Subcutaneous adipose tissue (tissue), 4 donors: Measurements from ENCODE around the gene LDLRAD4. TPM values are rescaled to one million over a fixed set of nuclear protein-coding genes. Genes with fewer than 3 reads are reported as not detected.

Experiments
- CTCF ChIP-seq: fragments of 450-650 bp; IDR thresholded peaks from one replicate; pipeline ENCODE4 v1.5.1; 2016; ENCODE audit warnings: low read depth, mild to moderate bottlenecking, control low read depth, antibody characterized with exemption, moderate library complexity
- total RNA-seq, 4 donors: library from RNA; depleted of rRNA; stranded (reverse); fragments of >200 nt; gene quantifications; one replicate each; pipeline ENCODE4 v1.1.0, GENCODE V29; 2016

Gene LDLRAD4
- total RNA-seq, 4 donors from 2014 or later, result 16.4 to 28.4 (median 21.6) TPM

- no peak for TF ChIP-seq CTCF
These were observed 194.3 kb downstream of the LDLRAD4 start for GRCh38 chr18:13412901-13413300.

GRCh38 chr18:13414102-13414501, 195.5 kb downstream of the LDLRAD4 start:
- TF ChIP-seq CTCF, result no peak

GRCh38 chr18:13414521-13414920, 196.0 kb downstream of the LDLRAD4 start:
- no peak for TF ChIP-seq CTCF

GRCh38 chr18:13415736-13416135, 197.2 kb downstream of the LDLRAD4 start:
- no peak for TF ChIP-seq CTCF

- TF ChIP-seq CTCF, result no peak
These were observed 197.6 kb downstream of the LDLRAD4 start for GRCh38 chr18:13416208-13416607.

GRCh38 chr18:13416848-13417247, 198.3 kb downstream of the LDLRAD4 start:
- TF ChIP-seq CTCF, result no peak

- TF ChIP-seq CTCF, result no peak
These were observed 199.6 kb downstream of the LDLRAD4 start for GRCh38 chr18:13418013-13418710.
